GM11168 (cell line): ENCODE measurements around the gene OR5M3.

Experiments used
- in situ Hi-C: fragments of 300-500 bp; cut with MboI; formaldehyde crosslinking; loops from one replicate; pipeline ENCODE4 v1.12.0; 2022; ENCODE audit warnings: low sequenced_read_pairs; ENCODE audit not compliant: unreplicated experiment

OR5M3 gene

GRCh38 chr11:56473252-56473651 is at the start of gene OR5M3:
Gene OR5M3 (minus strand): TSS chr11:56473352. CDS start chr11:56470497, 2,855 bp downstream.
- in situ Hi-C loops: no loop called here

- in situ Hi-C loops: no loop called here
These were observed 48.9 kb upstream of the OR5M3 start for GRCh38 chr11:56522008-56522407.

- in situ Hi-C loops: no loop called here
These were observed 40.1 kb upstream of the OR5M3 start for GRCh38 chr11:56513280-56513679.

DNA sequence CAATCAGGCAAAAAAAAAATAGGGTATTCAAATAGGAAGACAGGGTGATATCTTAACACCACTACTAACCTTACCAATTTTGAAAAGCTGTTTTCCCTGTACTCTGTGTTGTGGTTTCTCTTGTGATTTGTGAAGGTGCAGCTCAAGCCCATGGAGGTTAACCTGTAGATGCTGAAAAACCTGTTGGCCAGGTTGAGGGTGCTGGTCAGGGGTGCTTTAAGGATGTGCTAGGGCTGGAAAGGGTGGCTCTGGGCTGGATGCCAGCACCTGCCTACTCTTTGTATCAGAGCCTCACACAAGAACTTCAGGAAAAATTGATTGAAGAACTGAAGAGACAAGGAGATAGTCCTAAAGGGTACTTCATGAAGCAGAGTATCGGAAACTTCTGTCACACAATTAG is 36.3 kb upstream of the OR5M3 start:
- in situ Hi-C loops: no loop called here

GRCh38 chr11:56497010-56497409 is 23.9 kb upstream of the OR5M3 start:
- in situ Hi-C loops: no loop called here

DNA sequence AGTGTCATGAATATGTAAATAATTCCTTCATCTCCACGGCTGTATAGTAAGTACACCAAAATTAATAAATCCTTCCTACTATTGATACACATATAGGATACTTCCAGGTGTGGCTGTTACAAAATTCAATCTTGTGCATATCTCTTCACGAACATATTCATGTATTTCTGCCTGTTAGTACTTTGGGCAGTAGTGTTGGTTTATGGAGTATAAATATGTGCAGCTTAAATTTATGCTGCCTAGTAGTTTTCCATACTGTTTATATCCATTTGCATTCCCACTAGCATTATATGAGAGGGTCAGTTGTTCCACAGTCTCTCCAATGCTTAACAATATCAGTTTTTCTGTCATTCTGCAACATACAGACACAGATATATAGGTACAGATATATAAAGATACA is 22.0 kb upstream of the OR5M3 start:
- in situ Hi-C loops: no loop called here

DNA sequence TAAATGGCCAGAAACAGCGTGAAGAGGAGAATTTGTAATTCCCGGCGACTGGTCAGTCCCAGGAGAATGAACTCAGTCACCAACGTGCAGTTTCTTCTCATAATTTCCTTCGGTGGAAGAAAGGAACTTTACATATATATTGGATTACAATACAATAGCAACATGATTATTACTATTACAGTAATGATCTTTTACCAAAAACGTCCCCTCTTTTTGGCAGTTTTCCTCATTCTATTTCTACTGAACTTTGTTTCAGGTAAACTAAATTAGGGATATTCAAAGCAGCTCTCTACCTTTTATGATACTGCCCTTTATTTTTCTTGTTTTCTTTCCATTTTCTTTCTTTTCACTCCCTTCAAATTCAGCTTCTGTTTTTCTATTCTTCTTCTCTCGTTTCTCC is 18.1 kb upstream of the OR5M3 start, which contains the start of gene OR5M8:
Gene OR5M8, minus strand, starts transcription at position 101 of the 400 bp plus-strand sequence. Its CDS starts 0 bp downstream, at position 101.
- in situ Hi-C loops: no loop called here

DNA sequence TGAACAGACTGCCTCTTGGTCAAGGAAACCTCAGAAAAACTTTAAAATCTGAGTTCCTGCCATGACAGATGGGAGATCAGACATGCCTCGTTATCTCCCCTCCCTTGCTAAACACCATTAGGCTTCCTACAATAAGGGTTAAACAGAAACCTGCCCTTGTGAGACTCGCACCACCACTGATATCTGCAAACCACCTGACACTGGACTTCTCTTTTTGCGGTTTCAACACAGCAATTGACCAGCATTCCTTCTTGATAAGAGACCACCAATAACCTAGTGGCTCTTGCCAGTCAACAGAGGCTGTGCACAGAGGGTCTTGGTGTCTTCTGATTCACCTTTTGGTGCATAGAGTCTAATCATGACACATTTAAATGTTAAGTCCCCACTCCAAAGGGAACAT is 13.6 kb upstream of the OR5M3 start:
- in situ Hi-C loops: no loop called here

DNA sequence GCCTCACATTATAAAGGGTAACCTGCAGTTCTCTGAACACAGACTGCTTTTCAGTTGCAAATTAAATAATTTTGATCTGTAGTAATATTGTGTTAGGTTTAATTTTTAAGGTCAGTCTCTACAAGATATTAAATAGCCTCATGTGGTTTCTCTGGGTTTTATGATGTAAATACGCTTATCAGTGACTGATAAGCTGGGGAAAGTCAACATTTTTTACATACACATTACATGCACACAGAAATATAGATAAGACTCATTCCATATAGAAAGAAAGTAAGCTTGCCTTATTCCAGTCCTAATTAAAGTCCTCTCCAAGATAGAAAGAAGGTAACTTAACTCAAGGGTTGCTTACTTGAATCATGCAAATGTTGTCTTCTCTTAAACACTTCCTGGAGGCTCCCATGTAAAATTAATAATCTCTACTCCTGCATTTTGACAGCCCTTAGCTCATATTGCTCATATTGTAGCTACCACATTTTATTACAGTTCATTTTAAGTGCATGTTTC is 1.6 kb upstream of the OR5M3 start:
- in situ Hi-C loops: no loop called here

GRCh38 chr11:56457076-56457475 is 16.1 kb downstream of the OR5M3 start:
- in situ Hi-C loops: no loop called here

GRCh38 chr11:56453521-56453920 is 19.6 kb downstream of the OR5M3 start:
- in situ Hi-C loops: no loop called here
